Measurements from ENCODE around the gene TMEM254.
A peak's percentile ranks its signal among the peaks of the same experiment; 100 is the strongest.
"Not testable (repeated sequence)": the region's sequence is repeated elsewhere in the genome, so short reads cannot be mapped to it uniquely, and the experiment has no call there.

TMEM254 gene

DNA sequence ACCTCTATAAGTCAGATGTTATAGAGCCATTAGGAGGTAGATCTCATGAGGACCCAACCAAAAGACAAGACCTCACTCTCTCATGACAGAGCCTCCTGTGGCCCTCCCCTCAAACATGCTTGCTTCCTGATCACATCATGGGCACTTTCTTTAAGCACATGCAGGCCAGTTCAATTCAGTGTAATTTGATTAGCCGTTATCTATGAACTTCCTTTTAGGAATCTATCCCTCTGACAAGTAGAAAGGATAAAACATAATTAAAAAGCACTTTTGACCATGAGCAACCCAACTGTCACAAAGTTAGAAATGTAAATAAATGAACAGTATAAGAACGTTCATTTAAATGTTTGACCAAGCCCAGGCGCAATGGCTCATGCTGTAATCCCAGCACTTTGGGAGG lies 27.7 kb upstream of the TMEM254 start:
- Histone ChIP-seq H3K27ac (ENCODE audit: low read length) (no peak overlapping the region), H3K27me3 (ENCODE audit: control insufficient read depth, insufficient read depth, low read length) (no peaks in the 10 kb centered on the region), H3K4me3 (ENCODE audit: low read length) (no peak overlapping the region), H3K9ac (ENCODE audit: low read length) (no peak overlapping the region), H3K9me3 (ENCODE audit: control insufficient read depth, low read depth, low read length) (no peaks in the 10 kb centered on the region), H3K4me1 (ENCODE audit: control insufficient read depth, low read depth, low read length) (no peaks in the 10 kb centered on the region), H3K36me3 (ENCODE audit: control insufficient read depth, low read depth, low read length) (no peaks in the 10 kb centered on the region)

DNA sequence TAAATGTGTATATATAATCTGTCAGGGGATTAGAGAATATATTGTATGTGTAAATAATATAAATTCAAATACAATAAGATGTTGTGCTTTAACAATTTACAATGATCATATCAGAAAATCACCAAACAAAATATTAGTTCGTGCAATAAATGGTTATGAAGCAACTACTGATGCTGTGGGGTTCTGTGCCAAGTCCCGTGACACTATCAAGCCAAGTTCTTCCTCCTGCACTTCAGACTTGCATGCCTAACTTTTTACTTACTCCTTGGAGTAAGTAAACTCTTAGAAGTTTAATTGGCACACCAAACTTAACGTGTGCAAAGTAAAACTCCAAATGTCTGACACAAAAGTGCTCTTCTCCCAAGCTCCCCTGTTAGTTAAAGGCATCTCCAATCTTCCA lies 26.5 kb upstream of the TMEM254 start:
- H3K27ac ChIP-seq (ENCODE audit: low read length) = no peak overlapping the region
- H3K4me1 ChIP-seq (ENCODE audit: control insufficient read depth, low read depth, low read length) = no peaks in the 10 kb centered on the region
- no peaks in the 10 kb centered on the region for H3K27me3 ChIP-seq (ENCODE audit: control insufficient read depth, insufficient read depth, low read length)
- no peak overlapping the region for H3K9ac ChIP-seq (ENCODE audit: low read length)
- no peaks in the 10 kb centered on the region for H3K9me3 ChIP-seq (ENCODE audit: control insufficient read depth, low read depth, low read length)
- no peaks in the 10 kb centered on the region for H3K36me3 ChIP-seq (ENCODE audit: control insufficient read depth, low read depth, low read length)
- H3K4me3 ChIP-seq (ENCODE audit: low read length) = no peak overlapping the region

DNA sequence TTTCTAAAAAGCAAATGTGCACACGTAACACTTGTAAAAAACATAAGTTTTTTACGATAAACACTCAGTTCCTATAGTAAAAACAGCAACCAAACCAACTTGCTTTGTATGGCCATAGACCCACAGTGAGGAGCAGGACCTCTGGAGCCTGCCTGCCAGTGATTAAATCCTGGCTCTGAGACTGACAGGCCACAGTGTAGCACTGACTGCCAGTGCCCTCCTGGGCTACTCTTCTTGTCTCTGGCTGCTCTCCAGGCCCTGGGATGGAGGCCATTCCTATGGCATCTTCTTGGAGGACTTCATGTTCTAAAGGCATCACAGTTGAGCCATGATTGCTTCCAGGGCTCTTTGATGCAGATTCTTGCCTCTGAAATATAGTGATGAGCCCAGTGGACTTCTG lies 22.7 kb upstream of the TMEM254 start:
- Histone ChIP-seq H3K27me3 (ENCODE audit: control insufficient read depth, insufficient read depth, low read length) (no peaks in the 10 kb centered on the region), H3K9ac (ENCODE audit: low read length) (no peak overlapping the region), H3K27ac (ENCODE audit: low read length) (no peak overlapping the region), H3K9me3 (ENCODE audit: control insufficient read depth, low read depth, low read length) (no peaks in the 10 kb centered on the region), H3K4me3 (ENCODE audit: low read length) (no peak overlapping the region), H3K4me1 (ENCODE audit: control insufficient read depth, low read depth, low read length) (no peaks in the 10 kb centered on the region), H3K36me3 (ENCODE audit: control insufficient read depth, low read depth, low read length) (no peaks in the 10 kb centered on the region)

DNA sequence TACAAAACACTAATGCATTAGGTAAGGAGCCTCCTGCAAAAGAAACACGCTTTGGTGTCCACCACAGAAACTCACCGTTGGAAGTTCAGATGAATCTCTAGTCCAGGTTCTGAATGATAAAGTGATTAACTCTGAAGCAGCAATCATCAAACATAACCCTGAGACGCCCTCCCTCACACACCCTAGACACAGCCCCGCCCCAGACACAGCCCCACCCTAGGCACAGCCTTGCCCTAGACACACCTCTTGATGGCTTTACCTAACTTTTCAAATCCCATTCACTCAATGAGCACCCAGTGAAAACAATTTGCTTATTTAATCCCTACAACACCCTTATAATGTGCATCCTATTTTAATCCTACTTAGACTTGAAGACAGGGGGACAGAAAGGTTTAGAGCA lies 21.3 kb upstream of the TMEM254 start:
- H3K36me3 ChIP-seq (ENCODE audit: control insufficient read depth, low read depth, low read length) = no peaks in the 10 kb centered on the region
- H3K27ac ChIP-seq (ENCODE audit: low read length) = no peak overlapping the region
- no peaks in the 10 kb centered on the region for H3K27me3 ChIP-seq (ENCODE audit: control insufficient read depth, insufficient read depth, low read length)
- H3K4me3 ChIP-seq (ENCODE audit: low read length) = no peak overlapping the region
- H3K9ac ChIP-seq (ENCODE audit: low read length) = no peak overlapping the region
- no peaks in the 10 kb centered on the region for H3K4me1 ChIP-seq (ENCODE audit: control insufficient read depth, low read depth, low read length)
- no peaks in the 10 kb centered on the region for H3K9me3 ChIP-seq (ENCODE audit: control insufficient read depth, low read depth, low read length)

DNA sequence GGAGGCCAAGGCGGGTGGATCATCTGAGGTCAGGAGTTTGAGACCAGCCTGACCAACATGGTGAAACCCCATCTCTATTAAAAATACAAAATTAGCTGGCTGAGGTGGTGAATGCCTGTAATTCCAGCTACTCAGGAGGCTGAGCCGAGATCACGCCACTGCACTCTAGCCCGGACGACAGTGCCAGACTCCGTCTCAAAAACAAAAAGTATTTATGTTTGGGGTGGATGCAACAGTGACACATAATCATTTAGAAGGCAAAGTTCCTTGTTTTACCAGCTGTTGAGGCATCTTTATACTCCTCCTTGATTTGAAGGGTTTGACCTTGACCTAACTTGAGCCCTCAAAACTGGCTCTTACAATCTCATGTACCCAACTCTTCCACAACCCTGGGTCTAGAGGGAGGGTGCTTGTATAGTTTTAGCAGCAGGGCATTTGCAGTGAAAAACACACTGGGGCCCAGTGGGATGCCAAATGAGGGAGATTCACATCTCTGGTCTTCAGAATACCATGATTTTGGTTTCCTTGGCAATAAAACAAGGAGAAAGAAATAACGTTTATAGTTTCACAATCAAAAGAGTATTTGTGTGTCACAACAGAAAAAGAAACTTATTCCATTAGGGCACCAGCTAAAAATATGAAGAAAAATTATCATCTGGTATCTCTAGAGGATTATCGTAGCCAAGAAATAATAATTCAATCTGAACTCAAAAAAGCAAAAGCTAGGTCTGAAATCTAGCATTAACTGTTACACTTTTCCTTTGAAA lies 14.2 kb upstream of the TMEM254 start:
- peaks cover 13% of the 10 kb centered on the region for H3K9me3 ChIP-seq (ENCODE audit: control insufficient read depth, low read depth, low read length)
- no peak overlapping the region for H3K27ac ChIP-seq (ENCODE audit: low read length)
- no peaks in the 10 kb centered on the region for H3K36me3 ChIP-seq (ENCODE audit: control insufficient read depth, low read depth, low read length)
- H3K4me1 ChIP-seq (ENCODE audit: control insufficient read depth, low read depth, low read length) = no peaks in the 10 kb centered on the region
- no peak overlapping the region for H3K4me3 ChIP-seq (ENCODE audit: low read length)
- no peak overlapping the region for H3K9ac ChIP-seq (ENCODE audit: low read length)
- no peaks in the 10 kb centered on the region for H3K27me3 ChIP-seq (ENCODE audit: control insufficient read depth, insufficient read depth, low read length)

DNA sequence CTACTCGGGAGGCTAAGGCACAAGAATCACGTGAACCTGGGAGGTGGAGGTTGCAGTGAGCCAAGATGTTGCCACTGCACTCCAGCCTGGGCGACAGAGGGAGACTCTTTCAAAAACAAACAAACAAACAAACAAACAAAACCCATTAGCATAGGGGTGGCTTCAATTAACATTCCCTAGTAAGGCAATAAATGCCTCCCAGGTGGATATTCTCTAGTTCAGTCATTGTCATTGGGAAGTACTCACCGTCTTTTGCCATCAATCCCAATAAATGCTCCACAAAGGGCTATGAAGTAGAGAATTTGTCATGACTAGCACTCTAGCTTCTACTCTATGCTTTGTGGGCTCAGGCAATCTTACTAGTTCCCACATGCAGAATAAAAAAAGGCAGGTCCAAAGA lies 11.7 kb upstream of the TMEM254 start:
- H3K9me3 ChIP-seq (ENCODE audit: control insufficient read depth, low read depth, low read length) = peaks cover 13% of the 10 kb centered on the region
- no peaks in the 10 kb centered on the region for H3K27me3 ChIP-seq (ENCODE audit: control insufficient read depth, insufficient read depth, low read length)
- peaks cover 5% of the 10 kb centered on the region for H3K4me1 ChIP-seq (ENCODE audit: control insufficient read depth, low read depth, low read length)
- no peaks in the 10 kb centered on the region for H3K36me3 ChIP-seq (ENCODE audit: control insufficient read depth, low read depth, low read length)
- H3K4me3 ChIP-seq (ENCODE audit: low read length) = no peak overlapping the region
- H3K9ac ChIP-seq (ENCODE audit: low read length) = no peak overlapping the region
- H3K27ac ChIP-seq (ENCODE audit: low read length) = no peak overlapping the region

DNA sequence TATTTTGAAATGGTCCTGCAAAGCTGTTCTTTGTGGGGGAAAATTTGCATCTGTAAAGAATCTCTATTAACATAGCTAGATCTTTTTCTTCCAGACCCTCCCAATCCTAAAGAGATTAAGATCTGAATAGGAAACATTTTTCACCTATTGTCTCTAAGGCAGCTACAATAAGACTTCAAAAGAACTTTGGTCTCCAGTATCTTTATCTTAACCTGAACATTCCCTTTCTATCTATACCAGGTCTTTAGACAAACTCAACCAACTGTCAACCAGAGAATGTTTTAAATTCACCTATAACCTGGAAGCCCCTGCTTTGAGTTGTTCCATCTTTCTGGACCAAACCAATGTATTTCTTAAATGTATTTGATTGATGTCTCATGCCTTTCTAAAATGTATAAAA lies 10.6 kb upstream of the TMEM254 start:
- H3K4me1 ChIP-seq (ENCODE audit: control insufficient read depth, low read depth, low read length); H3K9ac ChIP-seq (ENCODE audit: low read length); H3K27ac ChIP-seq (ENCODE audit: low read length); H3K36me3 ChIP-seq (ENCODE audit: control insufficient read depth, low read depth, low read length); H3K27me3 ChIP-seq (ENCODE audit: control insufficient read depth, insufficient read depth, low read length): not testable (repeated sequence)
- Histone ChIP-seq H3K9me3 (ENCODE audit: control insufficient read depth, low read depth, low read length) (peaks cover 13% of the 10 kb centered on the region), H3K4me3 (ENCODE audit: low read length) (peak overlapping the region; percentile 13)

DNA sequence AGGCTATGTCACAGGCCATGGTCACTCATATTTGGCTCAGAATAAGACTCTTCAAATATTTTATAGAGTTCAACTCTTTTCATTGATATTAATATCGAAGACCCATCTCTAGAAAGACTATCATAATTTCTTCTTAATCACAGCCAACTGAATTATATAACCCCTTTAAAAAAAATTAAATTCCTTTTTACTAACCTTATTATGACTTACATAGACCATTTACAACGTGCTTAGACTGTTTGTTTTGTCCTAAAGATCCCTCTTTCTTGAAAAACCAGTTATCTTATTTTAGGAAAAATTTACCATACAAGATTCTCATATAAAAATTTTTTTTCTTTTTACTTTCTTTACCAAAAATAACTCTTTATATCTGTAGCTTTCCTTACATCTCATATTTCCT lies 10.2 kb upstream of the TMEM254 start:
- H3K9ac ChIP-seq (ENCODE audit: low read length) = no peak overlapping the region
- no peaks in the 10 kb centered on the region for H3K27me3 ChIP-seq (ENCODE audit: control insufficient read depth, insufficient read depth, low read length)
- H3K27ac ChIP-seq (ENCODE audit: low read length) = no peak overlapping the region
- H3K4me1 ChIP-seq (ENCODE audit: control insufficient read depth, low read depth, low read length) = peaks cover 5% of the 10 kb centered on the region
- H3K9me3 ChIP-seq (ENCODE audit: control insufficient read depth, low read depth, low read length) = peaks cover 13% of the 10 kb centered on the region
- H3K4me3 ChIP-seq (ENCODE audit: low read length) = peak overlapping the region; percentile 13
- no peaks in the 10 kb centered on the region for H3K36me3 ChIP-seq (ENCODE audit: control insufficient read depth, low read depth, low read length)

DNA sequence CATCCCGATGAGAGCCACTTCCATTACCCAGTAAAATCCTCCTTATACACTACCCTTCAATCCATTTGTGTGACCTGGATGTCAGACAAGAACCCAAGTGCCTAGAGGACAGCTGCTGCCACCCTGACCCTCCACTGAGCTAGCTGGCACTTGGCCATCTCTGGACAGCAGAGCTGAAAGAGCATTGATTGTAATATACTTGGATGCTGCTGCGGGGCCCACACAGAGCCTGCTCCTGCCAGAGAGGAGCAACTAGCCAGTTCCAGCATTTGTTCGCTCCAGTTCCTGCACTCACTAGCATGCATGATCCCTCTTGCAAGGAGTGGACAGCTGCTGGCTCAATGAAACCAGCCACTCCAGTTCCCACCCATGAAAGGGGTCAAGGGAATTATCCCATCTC lies 8.4 kb upstream of the TMEM254 start:
- H3K4me3 ChIP-seq (ENCODE audit: low read length) = no peak overlapping the region
- no peak overlapping the region for H3K9ac ChIP-seq (ENCODE audit: low read length)
- H3K9me3 ChIP-seq (ENCODE audit: control insufficient read depth, low read depth, low read length) = peaks cover 13% of the 10 kb centered on the region
- H3K36me3 ChIP-seq (ENCODE audit: control insufficient read depth, low read depth, low read length) = no peaks in the 10 kb centered on the region
- peaks cover 5% of the 10 kb centered on the region for H3K4me1 ChIP-seq (ENCODE audit: control insufficient read depth, low read depth, low read length)
- no peaks in the 10 kb centered on the region for H3K27me3 ChIP-seq (ENCODE audit: control insufficient read depth, insufficient read depth, low read length)
- H3K27ac ChIP-seq (ENCODE audit: low read length) = no peak overlapping the region

DNA sequence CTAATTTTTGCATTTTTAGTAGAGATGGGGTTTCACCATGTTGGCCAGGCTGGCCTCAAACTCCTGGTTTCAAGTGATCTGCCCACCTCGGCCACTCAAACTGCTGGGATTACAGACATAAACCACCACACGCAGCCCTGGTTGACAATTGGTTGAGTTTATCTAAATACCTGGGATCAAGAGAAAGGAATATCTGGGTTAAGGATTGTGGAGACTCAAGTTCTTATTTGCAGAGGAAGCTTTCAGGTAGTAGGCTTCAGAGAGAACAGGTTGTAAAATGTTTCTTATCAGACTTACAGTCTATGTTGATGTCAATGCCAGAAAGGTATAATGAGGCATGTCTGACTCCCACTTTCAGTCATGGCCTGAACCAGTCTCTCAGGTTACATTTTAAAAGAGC lies 5.9 kb upstream of the TMEM254 start:
- Histone ChIP-seq H3K4me1 (ENCODE audit: control insufficient read depth, low read depth, low read length) (peaks cover 5% of the 10 kb centered on the region), H3K9me3 (ENCODE audit: control insufficient read depth, low read depth, low read length) (peaks cover 8% of the 10 kb centered on the region), H3K36me3 (ENCODE audit: control insufficient read depth, low read depth, low read length) (no peaks in the 10 kb centered on the region), H3K27ac (ENCODE audit: low read length) (no peak overlapping the region), H3K4me3 (ENCODE audit: low read length) (no peak overlapping the region), H3K9ac (ENCODE audit: low read length) (no peak overlapping the region), H3K27me3 (ENCODE audit: control insufficient read depth, insufficient read depth, low read length) (no peaks in the 10 kb centered on the region)

DNA sequence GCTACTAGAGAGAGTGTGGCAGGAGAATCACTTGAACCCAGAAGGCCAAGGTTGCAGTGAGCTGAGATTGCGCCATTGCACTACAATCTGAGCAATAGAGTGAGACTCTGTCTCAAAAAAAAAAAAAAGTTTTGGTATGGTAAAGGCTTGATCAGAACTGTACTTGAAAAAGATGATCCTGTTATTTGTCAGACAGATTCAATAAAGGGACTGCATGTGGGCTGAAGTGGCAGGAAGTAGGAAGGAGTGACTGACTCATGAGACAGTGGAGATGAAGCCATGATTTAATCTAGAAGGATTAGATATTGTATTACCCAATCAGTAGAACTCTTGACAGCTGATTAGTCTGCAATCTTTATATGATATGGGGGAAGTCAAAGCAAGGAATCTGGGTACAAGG lies 2.7 kb upstream of the TMEM254 start:
- Histone ChIP-seq H3K27me3 (ENCODE audit: control insufficient read depth, insufficient read depth, low read length) (no peaks in the 10 kb centered on the region), H3K4me1 (ENCODE audit: control insufficient read depth, low read depth, low read length) (peaks cover 5% of the 10 kb centered on the region), H3K9ac (ENCODE audit: low read length) (no peak overlapping the region), H3K36me3 (ENCODE audit: control insufficient read depth, low read depth, low read length) (no peaks in the 10 kb centered on the region), H3K9me3 (ENCODE audit: control insufficient read depth, low read depth, low read length) (no peaks in the 10 kb centered on the region), H3K27ac (ENCODE audit: low read length) (no peak overlapping the region), H3K4me3 (ENCODE audit: low read length) (no peak overlapping the region)

DNA sequence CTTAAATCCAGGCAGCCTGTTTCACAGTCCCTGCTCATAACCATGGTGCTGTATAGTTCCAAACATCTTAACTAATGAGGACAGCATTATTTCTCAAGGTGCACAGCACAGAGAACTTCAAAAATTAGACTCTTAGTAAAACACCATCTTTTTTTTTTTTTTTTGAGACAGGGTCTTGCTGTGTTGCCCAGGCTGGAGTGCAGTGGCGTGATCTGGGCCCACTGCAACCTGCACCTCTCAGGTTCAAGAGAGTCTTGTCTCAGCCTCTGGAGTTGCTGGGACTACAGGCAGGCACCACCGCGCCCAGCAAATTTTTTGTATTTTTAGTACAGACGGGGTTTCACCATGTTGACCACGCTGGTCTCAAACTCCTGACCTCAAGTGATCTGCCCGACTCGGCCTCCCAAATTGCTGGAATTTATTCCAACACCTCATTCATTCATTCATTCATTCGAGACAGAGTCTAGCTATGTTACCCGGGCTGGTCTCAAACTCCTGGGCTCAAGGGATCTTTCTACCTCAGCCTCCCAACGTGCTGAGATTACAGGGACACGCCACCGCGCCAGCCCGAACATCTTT lies 507 bp upstream of the TMEM254 start:
- peak overlapping the region; percentile 90 for H3K9ac ChIP-seq (ENCODE audit: low read length)
- H3K4me1 ChIP-seq (ENCODE audit: control insufficient read depth, low read depth, low read length) = peaks cover 5% of the 10 kb centered on the region
- peaks cover 6% of the 10 kb centered on the region for H3K36me3 ChIP-seq (ENCODE audit: control insufficient read depth, low read depth, low read length)
- H3K9me3 ChIP-seq (ENCODE audit: control insufficient read depth, low read depth, low read length) = no peaks in the 10 kb centered on the region
- H3K27me3 ChIP-seq (ENCODE audit: control insufficient read depth, insufficient read depth, low read length) = no peaks in the 10 kb centered on the region
- peak overlapping the region; percentile 84 for H3K27ac ChIP-seq (ENCODE audit: low read length)
- H3K4me3 ChIP-seq (ENCODE audit: low read length) = peak overlapping the region; percentile 92

Measured in iPS-18a (cell line).